NCI-H128 (cell line): ENCODE measurements around the gene OR13D1.
"Not testable (repeated sequence)": the region's sequence is repeated elsewhere in the genome, so short reads cannot be mapped to it uniquely, and the experiment has no call there.

ENCODE experiments used
- DNase-seq: peaks from one replicate; lab custom pipeline; 2025; ENCODE audit not compliant: unreplicated experiment; lab: John Stamatoyannopoulos, UW

OR13D1 gene, protein sequence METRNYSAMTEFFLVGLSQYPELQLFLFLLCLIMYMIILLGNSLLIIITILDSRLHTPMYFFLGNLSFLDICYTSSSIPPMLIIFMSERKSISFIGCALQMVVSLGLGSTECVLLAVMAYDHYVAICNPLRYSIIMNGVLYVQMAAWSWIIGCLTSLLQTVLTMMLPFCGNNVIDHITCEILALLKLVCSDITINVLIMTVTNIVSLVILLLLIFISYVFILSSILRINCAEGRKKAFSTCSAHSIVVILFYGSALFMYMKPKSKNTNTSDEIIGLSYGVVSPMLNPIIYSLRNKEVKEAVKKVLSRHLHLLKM

DNA sequence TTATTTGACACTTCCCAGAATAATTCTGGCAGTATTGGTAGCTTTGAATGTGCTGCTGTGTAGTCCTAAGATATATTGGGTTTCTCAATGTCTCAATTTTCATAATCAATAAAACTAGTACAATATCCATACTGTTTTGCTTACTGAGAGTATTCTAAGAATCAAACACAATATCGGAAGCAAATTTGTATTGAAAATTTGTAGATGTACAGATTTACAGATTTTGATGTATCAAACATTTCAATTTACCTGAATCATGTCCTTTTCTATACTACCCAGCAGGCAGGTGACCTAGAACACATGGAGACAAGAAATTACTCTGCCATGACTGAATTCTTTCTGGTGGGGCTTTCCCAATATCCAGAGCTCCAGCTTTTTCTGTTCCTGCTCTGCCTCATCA lies at the start of gene OR13D1:
Gene OR13D1, plus strand, starts transcription at position 301 of the 400 bp plus-strand sequence. Its CDS starts 0 bp downstream, at position 301.
- no peak for DNase-seq

DNA sequence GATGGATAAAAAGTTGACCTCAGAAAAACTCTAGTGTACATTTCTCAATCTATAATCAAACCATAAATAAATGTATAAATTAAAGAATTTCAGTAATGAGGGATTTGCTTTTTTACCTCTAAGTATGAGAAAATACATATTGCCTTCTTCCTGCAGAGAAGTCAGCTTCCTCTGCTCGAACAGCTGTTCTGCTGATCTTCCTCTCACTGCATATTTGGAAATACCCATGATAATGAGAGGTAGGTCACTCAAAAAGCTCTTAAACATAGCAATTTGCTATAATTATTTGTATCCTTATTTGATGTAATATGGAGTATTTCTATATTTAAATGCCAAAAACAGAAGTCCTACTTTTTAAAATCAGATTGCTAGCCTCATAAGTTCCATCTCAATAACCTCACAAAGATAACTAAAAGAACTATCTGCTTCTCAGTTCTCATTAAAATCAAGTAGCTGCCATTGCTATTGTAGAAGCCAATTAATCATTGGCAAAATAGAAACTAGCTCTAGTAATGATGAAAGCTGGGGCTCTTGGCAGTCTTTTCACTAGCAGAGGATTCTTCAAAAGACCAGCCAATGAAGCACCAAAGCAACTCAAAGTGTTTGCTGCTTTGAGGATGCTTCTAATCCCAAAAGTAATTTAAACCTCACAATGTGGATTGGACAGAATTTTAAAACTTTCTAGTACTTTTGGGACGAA lies 35.7 kb upstream of the OR13D1 start:
- DNase-seq: no peak

DNA sequence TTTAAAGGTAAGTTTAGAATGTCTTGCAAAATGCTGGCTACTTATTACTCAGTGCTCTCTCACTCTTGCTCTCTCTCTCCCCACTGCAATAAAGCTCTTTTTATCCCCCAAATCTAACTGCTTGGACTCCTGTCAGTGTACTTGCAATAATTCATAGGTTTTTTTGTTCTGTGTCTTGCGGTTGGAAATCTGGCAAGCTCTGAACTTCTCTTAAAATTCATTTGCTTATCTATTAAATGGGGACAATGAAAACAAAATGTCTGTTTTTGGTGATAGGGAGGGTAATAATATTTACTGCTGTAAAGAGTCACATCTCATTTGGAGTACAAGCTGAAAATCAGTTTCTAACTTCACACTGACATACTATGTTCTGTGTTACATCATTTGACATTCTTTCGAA lies 18.7 kb upstream of the OR13D1 start:
- no peak for DNase-seq

DNA sequence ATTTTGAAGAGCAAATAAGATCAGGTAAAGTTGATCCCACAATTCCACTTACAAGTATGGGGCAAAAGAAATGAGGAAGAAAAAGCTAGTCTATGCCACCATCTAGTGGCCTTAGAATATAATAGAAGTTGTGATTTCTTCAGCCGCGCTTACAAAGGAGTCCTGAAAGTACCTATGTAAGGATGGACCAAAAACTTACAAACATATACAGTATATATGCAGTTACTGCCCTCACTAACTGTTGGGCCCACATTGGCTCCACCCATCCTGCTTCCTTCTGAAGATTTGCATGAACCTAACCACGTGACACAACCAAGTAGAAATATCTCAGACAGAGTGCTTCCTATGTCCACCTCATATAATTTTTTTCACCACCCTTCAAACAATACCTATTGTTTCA lies 11.7 kb upstream of the OR13D1 start:
- peak; percentile 42 for DNase-seq

DNA sequence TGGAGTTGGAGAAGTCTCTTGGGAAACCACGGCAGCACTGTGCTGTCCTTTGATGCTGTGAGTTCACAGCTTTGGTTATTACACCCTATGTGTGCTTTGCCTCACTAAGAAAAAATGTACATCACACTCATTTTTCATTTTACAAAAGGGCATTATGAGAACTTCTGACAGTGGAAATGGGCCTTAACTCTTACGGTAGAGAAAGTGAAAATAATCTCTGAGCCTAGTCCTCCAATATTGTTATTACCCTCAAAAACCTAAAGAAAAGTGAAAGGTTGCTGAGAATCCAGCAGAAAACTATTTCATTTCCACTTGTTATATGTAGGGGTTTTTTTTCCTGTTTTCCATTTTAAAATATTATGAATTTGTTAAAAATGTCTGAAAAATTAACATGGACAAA lies 8.2 kb upstream of the OR13D1 start:
- DNase-seq: no peak

DNA sequence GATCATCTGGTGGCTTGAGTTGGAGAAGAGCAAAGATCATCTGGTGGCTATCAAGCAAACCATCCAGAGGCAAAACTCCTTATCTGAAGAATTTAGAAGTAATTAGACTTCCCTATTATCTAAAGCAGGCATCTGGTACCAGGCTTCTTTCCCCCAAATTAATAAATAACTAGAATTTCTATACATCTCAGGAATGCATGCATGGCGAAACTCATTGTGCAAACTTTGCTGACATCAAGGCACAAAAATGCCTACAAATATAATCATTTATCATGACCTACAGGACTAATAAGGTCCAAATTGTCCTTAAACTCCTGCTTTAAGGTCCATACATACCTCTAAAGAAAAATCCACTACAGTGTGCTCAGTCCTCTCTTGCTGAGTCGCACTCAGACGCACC lies 6.0 kb downstream of the OR13D1 start:
- DNase-seq: no peak

DNA sequence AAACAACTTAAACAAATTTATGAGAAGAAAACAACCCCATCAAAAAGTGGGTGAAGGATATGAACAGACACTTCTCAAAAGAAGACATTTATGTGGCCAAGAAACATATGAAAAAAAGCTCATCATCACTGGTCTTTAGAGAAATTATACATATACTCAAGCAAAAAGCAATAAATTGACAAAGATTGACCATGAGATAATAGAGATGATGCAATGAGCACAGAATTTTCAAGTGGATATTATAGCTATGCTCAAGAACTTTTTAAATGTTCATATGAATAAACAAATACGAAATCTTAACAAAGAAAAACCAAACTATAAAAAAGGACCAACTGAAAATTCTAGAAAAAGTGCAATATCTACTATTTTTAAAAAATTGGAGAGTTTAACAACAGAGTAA lies 14.4 kb downstream of the OR13D1 start:
- not testable (repeated sequence) for DNase-seq

DNA sequence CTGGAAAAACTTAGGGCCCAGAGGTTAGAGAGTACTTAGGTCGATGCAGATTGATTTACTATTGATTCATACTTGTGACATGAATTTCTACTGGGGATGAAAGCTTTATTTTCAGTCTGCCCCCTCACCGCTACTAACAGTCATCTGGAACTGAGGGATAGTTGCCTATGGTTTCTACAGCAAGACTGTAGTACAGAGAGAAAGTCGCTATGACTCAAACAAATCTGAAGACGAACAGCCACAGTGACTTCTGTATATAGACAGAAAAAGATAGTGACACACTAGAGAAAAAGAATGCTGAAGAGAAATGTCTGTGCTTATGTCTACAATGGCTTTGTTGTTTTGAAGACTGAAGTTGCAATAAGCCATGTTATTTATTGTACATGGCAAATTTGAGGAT lies 17.3 kb downstream of the OR13D1 start:
- no peak for DNase-seq

DNA sequence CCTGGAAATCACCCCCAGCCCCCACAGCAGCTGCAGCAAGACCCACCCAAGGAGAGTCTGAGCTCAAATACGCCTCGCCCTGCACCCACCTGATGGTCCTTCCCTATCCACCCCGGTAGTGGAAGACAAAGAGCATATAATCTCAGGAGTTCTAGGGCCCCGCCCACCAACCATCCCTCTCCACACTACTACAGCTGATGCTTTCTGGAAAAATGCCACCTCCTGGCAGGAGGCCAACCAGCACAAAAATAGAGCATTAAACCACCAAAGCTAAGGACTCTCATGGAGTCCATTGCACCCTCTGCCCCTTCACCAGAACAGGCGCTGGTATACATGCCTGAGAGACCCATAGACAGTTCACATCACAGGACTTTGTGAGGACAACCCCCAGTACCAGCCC lies 30.7 kb downstream of the OR13D1 start:
- DNase-seq: no peak

DNA sequence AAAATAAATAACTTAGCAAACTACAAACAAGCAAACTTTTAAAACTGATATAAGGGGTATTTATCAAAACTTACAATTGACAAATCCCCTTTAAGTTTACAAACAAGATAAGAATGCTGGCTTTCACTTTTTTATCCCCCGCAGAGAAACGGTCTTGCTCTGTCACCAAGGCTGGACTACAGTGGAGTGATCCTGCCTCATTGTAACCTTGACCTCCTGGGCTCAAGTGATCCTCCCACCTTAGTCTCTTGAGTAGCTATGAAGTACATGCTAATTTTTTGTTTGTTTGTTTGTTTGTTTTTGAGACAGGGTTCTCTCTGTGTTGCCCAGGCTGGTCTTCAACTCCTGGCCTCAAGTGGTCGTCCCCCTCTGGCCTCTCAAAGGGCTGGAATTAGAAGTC lies 44.1 kb downstream of the OR13D1 start:
- DNase-seq: no peak

DNA sequence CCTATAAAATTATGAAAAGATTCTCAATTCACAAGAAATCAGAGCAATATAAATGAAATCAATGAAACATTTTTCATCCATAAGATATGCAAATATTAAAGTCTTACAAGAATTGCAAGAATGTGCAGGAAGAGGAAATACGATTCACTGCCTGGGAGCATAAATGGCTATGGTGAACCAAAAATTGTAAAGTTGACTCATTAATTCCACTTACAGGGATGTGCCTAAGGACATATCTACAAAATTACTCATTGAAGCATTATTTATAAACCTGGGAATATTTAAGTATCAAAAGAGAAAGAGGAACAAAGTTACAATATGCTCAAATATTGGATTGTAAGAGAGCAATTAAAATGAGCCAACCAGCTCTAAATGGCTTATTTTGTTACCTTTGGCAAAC lies 46.3 kb downstream of the OR13D1 start:
- DNase-seq: no peak

DNA sequence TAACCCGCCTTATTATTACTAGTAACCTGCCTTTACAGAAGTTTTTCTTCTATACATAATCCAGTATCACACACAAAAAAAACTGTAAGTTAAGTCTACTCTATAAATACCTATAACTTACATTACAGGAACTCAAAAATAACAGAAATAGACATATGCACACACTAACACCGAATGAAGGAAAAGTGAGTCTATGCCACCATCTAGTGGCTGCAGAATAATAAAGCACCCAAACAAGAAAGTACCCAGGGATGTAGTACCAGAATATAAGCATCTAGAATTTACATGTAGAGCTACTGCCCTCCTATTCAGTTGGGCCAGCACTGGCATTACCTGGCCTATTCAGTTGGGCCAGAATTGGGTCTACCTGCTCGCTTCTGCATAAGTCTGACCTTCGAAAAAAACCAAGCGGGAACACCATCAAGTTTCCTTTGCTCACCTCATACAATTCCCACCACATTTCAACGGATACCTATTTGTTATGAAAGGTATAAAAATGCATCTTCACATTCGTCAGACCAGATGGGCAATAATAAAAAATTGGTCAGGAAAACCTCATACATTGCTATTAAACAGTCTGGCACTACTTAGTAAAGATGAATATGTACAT lies 49.2 kb downstream of the OR13D1 start:
- DNase-seq: peak; percentile 47
